SK-N-MC (cell line): ENCODE results near the gene SLC12A5.

Source experiments
- DNase-seq: peaks from one replicate; pipeline ENCODE4 v3.0.0-alpha.2; 2011; ENCODE audit warnings: low read depth, low spot score
- H3K27ac ChIP-seq: fragments of 200-600 bp; sonication (generic); 2 replicates; pipeline ENCODE4 v1.5.1; 2016; ENCODE audit warnings: mixed run types
- H3K36me3 ChIP-seq: fragments of 200-600 bp; sonication (generic); 2 replicates; pipeline ENCODE4 v1.6.1; 2017; ENCODE audit warnings: antibody characterized with exemption, low read length, mixed read lengths; ENCODE audit not compliant: insufficient read depth
- H3K4me3 ChIP-seq: fragments of 200-600 bp; sonication (generic); 2 replicates; pipeline ENCODE4 v1.5.1; 2016
- H3K9ac ChIP-seq: fragments of 200-600 bp; sonication (generic); 2 replicates; pipeline ENCODE4 v1.8.0; 2017; ENCODE audit warnings: mixed run types, mixed read lengths; ENCODE audit not compliant: insufficient read length
- H3K9me3 ChIP-seq: fragments of 200-600 bp; sonication (generic); 2 replicates; pipeline ENCODE4 v1.6.1; 2017; ENCODE audit warnings: low read depth, mild to moderate bottlenecking, antibody characterized with exemption, low read length, moderate library complexity, mixed read lengths
- EZH2 ChIP-seq: fragments of 200-600 bp; sonication (generic); IDR thresholded peaks from one replicate; pipeline ENCODE4 v1.6.1; 2017; ENCODE audit warnings: antibody characterized with exemption
- FOXP2 ChIP-seq: optimal IDR thresholded peaks from 2 replicates; pipeline ENCODE3; 2011; ENCODE audit warnings: mild to moderate bottlenecking, moderate library complexity; ENCODE audit not compliant: insufficient read depth; ENCODE audit errors: extremely low read length, control extremely low read depth
- POLR2AphosphoS5 ChIP-seq: IDR thresholded peaks from 2 replicates; pipeline ENCODE4 v1.6.1; 2012; ENCODE audit warnings: mild to moderate bottlenecking, low read depth, low read length, borderline replicate concordance

SLC12A5 gene

DNA sequence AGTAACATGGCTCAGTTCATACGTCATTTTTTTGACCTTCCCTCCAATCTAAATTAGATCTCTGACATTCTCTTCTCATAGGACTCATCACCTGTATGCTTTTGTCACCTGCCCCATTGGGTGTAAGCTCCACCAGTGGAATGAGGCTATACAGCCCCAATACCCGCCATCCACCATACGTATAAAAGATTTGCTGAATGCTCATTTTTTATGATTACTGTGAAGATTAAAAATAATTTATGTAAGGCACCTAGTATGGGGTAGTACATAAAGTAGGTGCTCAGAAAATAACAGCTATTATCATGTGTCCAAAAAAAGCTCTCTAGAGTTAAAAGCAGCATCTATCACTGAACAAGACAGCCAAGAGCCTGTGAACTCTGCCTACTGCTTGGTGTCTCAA is 36.7 kb downstream of the SLC12A5 start:
- Histone ChIP-seq H3K9me3 (no peaks in the 10 kb centered on the region), H3K9ac (no peak overlapping the region), H3K4me3 (no peak overlapping the region), H3K36me3 (peaks cover 94% of the 10 kb centered on the region), H3K27ac (no peak overlapping the region)
- no peak for TF ChIP-seq EZH2
- no peak for TF ChIP-seq FOXP2
- no peak for TF ChIP-seq POLR2AphosphoS5
- no peak for DNase-seq

DNA sequence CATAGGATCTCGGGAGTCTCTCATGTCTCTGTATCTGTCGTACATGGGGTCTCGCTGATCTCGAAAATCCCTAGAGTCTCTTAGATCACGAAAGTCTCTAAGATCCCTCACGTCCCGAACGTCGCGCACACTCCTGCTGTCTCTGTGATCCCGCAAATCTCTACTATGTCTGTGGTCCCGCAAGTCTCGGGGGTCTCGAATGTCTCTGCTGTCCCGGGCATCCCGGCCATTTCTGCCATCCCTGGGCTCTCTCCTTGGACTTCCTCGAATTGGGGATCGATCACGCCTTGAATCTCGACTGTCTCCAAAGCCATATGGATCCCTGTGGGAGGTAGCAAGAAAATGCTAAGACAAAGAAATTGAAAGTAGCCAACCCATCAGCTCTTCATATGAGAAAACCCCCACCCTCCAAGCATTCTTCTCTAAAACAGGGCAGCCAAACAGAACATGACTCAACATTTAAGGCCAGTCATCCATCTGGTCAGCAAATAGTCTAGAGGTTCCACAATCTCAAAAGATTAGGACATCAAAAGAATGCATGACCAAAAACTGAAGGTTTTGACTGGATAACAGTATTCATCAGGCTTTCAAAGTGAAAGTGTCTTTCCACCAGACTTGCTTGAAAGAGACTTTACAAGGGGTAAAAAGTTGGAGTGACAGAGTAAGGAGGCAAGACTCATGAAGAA is 41.3 kb downstream of the SLC12A5 start:
- Histone ChIP-seq H3K9ac (no peak overlapping the region), H3K4me3 (no peak overlapping the region), H3K27ac (no peak overlapping the region), H3K9me3 (no peaks in the 10 kb centered on the region), H3K36me3 (peaks cover 56% of the 10 kb centered on the region)
- DNase-seq, result no peak
- TF ChIP-seq FOXP2, result no peak
- TF ChIP-seq POLR2AphosphoS5, result no peak
- no peak for TF ChIP-seq EZH2

DNA sequence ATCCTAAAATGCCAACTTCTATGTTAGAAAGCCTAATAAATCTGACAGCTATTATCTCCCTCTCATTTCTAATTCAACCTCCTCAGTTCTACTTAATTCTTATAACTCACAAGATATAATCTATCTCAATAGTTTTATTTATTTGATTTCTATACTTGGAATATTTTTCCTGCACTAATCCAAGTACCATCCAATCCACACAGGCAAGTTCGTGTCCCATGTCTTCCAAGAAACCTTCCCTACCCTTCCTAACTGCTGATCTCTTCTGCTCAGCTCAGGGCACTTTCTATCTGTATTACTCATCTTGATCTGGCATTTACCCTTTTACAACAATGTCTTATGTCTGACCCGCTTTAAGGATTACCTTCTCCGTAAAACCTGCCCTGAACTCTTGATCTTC is 42.6 kb downstream of the SLC12A5 start:
- Histone ChIP-seq H3K9me3 (no peaks in the 10 kb centered on the region), H3K36me3 (peaks cover 50% of the 10 kb centered on the region), H3K9ac (no peak overlapping the region), H3K27ac (no peak overlapping the region), H3K4me3 (no peak overlapping the region)
- no peak for DNase-seq
- no peak for TF ChIP-seq POLR2AphosphoS5
- TF ChIP-seq FOXP2, result no peak
- no peak for TF ChIP-seq EZH2

DNA sequence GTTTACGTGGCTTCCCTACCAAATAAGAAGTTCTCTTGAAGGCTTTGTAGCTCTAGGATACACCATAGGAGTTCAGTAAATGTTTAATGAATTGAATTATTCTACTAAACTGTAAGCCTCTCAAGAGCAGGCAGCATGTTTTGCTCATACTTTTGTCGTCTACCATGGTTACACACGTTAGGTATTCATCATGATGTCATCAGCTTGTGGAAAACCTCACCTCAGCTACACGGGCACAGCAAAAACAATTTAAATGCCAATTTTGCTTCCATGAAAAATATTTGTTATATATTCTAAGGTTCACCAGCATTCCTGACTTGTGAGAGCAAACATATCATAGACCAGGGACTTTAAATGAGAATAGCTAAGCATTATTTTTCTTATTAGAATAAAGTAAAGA is 44.0 kb downstream of the SLC12A5 start:
- TF ChIP-seq POLR2AphosphoS5, result no peak
- Histone ChIP-seq H3K36me3 (peaks cover 44% of the 10 kb centered on the region), H3K4me3 (no peak overlapping the region), H3K9me3 (no peaks in the 10 kb centered on the region), H3K27ac (no peak overlapping the region), H3K9ac (no peak overlapping the region)
- DNase-seq, result no peak

DNA sequence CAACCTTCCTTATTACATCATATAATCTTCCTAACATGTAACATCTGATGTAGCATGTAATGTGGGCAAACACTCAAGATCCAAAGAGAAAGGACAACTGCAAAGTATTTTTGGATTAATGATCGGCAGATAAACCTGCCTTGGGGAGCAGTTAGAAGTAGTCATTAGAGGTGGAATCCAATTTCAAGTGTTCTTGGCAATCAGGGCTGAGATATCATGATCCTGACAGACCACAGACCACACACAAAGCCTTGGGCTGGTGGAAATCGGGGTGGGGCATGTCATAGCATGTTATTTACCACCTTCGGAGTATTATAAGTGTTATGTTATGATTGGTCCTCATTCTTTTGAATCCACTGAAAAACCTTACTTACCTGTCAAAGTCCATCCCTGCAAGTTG is 44.4 kb downstream of the SLC12A5 start:
- Histone ChIP-seq H3K9ac (no peak overlapping the region), H3K36me3 (peaks cover 44% of the 10 kb centered on the region), H3K27ac (no peak overlapping the region), H3K9me3 (no peaks in the 10 kb centered on the region), H3K4me3 (no peak overlapping the region)
- no peak for TF ChIP-seq POLR2AphosphoS5
- no peak for TF ChIP-seq FOXP2
- no peak for TF ChIP-seq EZH2
- DNase-seq, result no peak

DNA sequence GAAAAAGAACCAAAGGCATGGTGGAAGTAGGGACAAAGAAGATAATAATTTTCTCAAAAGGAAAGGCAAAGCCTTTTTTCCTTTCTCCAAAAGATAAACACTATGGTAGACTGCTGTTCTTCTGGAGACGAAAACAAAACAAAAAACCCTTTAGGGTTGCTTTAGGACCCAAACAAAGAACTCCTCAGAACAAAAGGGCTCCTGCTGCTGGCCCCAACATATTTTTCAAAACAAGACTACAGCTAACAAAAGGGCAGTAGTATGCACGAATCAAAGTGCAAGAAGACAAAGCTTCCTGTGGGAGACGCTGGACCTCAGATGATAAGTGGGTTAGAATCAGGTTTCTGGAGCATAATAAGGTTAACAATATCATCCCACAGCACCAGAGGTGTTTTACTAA is 45.0 kb downstream of the SLC12A5 start:
- Histone ChIP-seq H3K27ac (no peak overlapping the region), H3K9ac (no peak overlapping the region), H3K4me3 (no peak overlapping the region), H3K36me3 (peaks cover 45% of the 10 kb centered on the region), H3K9me3 (no peaks in the 10 kb centered on the region)
- no peak for DNase-seq
- TF ChIP-seq FOXP2 (no peak), EZH2 (no peak), POLR2AphosphoS5 (no peak)

DNA sequence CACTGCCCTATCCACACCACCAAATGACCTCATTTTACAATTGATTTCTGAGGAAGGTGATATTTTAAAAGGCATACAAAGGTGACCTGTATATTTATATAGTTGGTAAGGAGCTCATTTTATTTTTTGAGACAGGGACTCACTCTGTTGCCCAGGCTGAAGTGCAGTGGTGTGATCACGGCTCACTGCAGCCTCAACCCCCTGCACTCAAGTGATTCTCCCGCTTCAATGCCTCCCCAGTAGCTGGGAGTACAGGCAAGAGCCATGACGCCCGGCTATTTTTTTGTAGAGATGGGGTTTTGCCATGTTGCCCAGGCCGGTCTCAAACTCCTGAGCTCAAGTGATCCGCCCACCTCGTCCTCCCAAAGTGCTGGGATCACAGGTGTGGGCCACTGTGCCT is 47.8 kb downstream of the SLC12A5 start:
- no peak overlapping the region for H3K9ac ChIP-seq
- no peak for TF ChIP-seq FOXP2
- TF ChIP-seq POLR2AphosphoS5, result no peak
- TF ChIP-seq EZH2, result no peak
- no peak for DNase-seq

DNA sequence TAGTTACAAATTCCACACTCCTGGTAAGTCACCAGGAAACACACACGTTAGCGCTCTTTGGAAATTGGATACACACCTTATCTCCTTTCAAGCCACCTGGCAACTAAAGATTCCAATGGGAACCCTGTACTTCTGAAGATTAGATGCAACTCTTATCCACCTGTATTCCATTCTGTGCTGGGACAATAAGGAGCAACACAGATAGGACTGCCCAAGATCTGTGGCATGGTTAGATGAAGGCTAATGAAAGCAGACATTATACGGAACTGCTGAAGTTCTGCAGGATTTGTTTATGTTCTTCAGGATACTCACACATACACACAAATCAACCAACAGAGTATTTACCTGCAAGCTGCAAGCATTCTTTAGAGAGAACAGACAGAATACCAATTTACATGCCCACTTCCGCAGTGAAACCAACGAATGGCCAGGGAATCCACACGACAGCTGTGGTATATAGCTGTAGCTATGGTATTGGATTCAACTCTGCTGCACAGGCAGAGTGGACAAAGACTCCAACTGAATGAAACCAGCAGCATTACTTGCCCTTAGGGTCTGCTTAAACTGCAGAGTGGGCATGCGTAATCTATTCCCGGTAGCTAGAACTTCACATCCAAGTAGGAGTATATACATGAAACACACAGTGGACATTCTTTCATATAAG is 48.8 kb downstream of the SLC12A5 start:
- no peak for TF ChIP-seq FOXP2
- no peak for TF ChIP-seq POLR2AphosphoS5
- TF ChIP-seq EZH2, result no peak
- Histone ChIP-seq H3K27ac (no peak overlapping the region), H3K9me3 (no peaks in the 10 kb centered on the region), H3K4me3 (no peak overlapping the region), H3K9ac (no peak overlapping the region), H3K36me3 (peaks cover 33% of the 10 kb centered on the region)
- DNase-seq, result no peak

More for the DNA sequence above, 47.8 kb downstream of the SLC12A5 start:
- no peak overlapping the region for H3K27ac ChIP-seq
- peaks cover 33% of the 10 kb centered on the region for H3K36me3 ChIP-seq
- H3K9me3 ChIP-seq, result no peaks in the 10 kb centered on the region
- no peak overlapping the region for H3K4me3 ChIP-seq

DNA sequence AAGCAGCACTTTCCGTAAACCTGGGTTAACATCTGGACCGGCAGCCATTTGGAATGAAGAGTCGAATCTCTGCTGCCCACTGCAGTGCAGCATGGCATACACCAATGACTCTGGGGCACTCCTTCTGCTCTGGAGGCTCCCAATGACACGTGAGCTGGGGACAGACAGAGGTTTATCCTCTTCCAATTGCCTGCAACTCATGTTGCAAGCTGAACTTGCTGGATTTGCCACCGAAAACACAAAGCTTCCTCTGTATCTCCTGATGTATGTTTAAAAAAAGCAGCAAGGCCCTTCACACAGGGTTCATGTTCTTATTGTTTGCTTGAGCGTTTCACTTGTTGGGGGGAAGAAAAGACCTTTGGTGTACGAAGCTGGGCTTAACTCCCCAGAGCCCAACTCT is 49.9 kb downstream of the SLC12A5 start:
- H3K36me3 ChIP-seq, result peaks cover 33% of the 10 kb centered on the region
- no peak overlapping the region for H3K4me3 ChIP-seq
- TF ChIP-seq EZH2 (no peak), POLR2AphosphoS5 (no peak), FOXP2 (no peak)
- H3K27ac ChIP-seq, result no peak overlapping the region
- no peak overlapping the region for H3K9ac ChIP-seq
- no peak for DNase-seq
- no peaks in the 10 kb centered on the region for H3K9me3 ChIP-seq
